ENCODE measurements around the gene ZNF121. TPM values are rescaled to one million over a fixed set of nuclear protein-coding genes. Genes with fewer than 3 reads are reported as not detected.
"Not testable (repeated sequence)": the region's sequence is repeated elsewhere in the genome, so short reads cannot be mapped to it uniquely, and the experiment has no call there.

Gene ZNF121
- total RNA-seq, 4 donors from 2014 or later = 27.4 to 39.8 (median 32.2) TPM

DNA sequence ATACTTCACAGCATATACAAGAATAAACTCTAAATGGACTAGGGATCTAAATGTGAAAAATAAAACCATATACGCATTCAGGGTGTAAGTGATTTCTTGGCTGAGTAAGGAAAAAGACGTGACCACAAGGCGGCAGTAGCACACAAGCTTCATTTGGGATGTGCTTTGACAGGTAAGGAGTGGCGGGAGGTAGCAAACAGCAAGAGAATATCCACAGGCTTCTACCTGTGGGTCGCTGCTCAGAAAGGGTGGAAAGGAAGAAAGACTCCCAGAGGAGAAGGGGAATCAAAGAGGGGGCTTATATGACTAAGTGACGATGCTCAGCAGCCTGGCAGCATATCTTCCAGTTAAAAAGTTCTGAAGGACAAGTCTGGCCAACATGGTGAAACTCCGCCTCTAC, 2.5 kb upstream of the ZNF121 start:
- 16 to 19% methylated on average over 7 of the region's 7 CpGs for WGBS, 2 donors
- peaks cover 0 to 22% (median 4%) of the 10 kb centered on the region in 4 donors for H3K4me1 ChIP-seq
- no peak overlapping the region for H3K27ac ChIP-seq
- no peak overlapping the region for H3K4me3 ChIP-seq
- TF ChIP-seq, protein P1, sequence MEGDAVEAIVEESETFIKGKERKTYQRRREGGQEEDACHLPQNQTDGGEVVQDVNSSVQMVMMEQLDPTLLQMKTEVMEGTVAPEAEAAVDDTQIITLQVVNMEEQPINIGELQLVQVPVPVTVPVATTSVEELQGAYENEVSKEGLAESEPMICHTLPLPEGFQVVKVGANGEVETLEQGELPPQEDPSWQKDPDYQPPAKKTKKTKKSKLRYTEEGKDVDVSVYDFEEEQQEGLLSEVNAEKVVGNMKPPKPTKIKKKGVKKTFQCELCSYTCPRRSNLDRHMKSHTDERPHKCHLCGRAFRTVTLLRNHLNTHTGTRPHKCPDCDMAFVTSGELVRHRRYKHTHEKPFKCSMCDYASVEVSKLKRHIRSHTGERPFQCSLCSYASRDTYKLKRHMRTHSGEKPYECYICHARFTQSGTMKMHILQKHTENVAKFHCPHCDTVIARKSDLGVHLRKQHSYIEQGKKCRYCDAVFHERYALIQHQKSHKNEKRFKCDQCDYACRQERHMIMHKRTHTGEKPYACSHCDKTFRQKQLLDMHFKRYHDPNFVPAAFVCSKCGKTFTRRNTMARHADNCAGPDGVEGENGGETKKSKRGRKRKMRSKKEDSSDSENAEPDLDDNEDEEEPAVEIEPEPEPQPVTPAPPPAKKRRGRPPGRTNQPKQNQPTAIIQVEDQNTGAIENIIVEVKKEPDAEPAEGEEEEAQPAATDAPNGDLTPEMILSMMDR (IDR thresholded peaks at IDR 0.05) = peak in 3 of 5 experiments; percentile 33 to 56 (median 40)
- no peak for TF ChIP-seq POLR2A (IDR thresholded peaks at IDR 0.05)
- no peaks in the 10 kb centered on the region for H3K27me3 ChIP-seq
- peaks cover 0 to 7% (median 0%) of the 10 kb centered on the region in 3 donors for H3K36me3 ChIP-seq
- H3K9me3 ChIP-seq = peaks cover 0 to 6% (median 0%) of the 10 kb centered on the region in 4 donors
- peak in 1 of 2 donors; percentile 66 for DNase-seq (ENCODE audit: low spot score in 2 of 2)

DNA sequence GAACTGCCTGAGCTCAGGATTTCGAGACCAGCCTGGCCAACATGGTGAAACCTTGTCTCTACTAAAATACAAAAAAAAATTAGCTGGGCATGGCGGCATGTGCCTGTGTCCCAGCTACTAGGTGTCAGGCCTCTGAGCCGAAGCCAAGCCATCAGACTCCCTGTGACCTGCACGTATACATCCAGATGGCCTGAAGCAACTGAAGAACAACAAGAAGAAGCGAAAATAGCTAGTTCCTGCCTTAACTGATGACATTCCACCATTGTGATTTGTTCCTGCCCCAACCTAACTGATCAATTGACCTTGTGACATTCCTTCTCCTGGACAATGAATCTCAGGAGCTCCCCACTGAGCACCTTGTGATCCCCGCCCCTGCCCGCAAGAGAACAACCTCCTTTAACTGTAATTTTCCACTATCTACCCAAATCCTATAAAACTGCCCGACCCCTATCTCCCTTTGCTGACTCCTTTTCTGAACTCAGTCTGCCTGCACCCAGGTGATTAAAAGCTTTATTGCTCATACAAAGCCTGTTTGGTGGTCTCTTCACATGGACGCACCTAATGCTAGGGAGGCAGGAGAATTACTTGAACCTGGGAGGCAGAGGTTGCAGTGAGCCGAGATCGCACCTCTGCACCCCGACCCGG, 2.1 kb downstream of the ZNF121 start:
- peaks cover 0 to 24% (median 4%) of the 10 kb centered on the region in 4 donors for H3K4me1 ChIP-seq
- WGBS, 2 donors = 91 to 95% methylated on average over 13 of the region's 13 CpGs

DNA sequence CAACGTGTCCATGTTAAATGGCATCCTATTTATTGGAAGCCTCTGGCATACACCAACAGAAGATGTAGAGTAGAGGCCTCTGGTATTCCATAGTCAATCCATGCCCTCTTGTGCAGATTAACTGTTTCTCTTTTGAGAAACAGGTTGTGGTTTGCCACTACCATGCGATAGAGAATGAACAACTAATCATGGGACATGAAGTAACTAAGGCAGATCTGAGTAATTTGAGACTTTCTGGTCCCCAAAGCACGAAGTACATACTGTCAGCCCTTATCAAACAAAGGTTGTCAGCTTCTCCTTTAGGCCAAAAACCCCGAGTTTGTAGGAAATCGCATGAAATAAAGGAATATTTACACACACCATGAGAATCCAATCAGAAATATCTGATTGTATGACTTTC, 3.6 kb downstream of the ZNF121 start:
- 89 to 90% methylated on average over 5 of the region's 5 CpGs for WGBS, 2 donors
- peaks cover 0 to 24% (median 4%) of the 10 kb centered on the region in 4 donors for H3K4me1 ChIP-seq
- H3K27ac ChIP-seq = no peak overlapping the region
- peaks cover 0 to 63% (median 0%) of the 10 kb centered on the region in 3 donors for H3K36me3 ChIP-seq
- H3K9me3 ChIP-seq = peaks cover 0 to 66% (median 24%) of the 10 kb centered on the region in 4 donors
- H3K4me3 ChIP-seq = no peak overlapping the region
- DNase-seq (ENCODE audit: low spot score in 2 of 2) = no peak
- no peaks in the 10 kb centered on the region for H3K27me3 ChIP-seq
- TF ChIP-seq, protein P1 (IDR thresholded peaks at IDR 0.05) = no peak
- no peak for TF ChIP-seq POLR2A (IDR thresholded peaks at IDR 0.05)
- no peak for TF ChIP-seq EP300 (IDR thresholded peaks at IDR 0.05)

More for the DNA sequence above, 2.1 kb downstream of the ZNF121 start:
- Histone ChIP-seq H3K9me3 (peaks cover 0 to 51% (median 15%) of the 10 kb centered on the region in 4 donors), H3K36me3 (peaks cover 0 to 53% (median 0%) of the 10 kb centered on the region in 3 donors)
- not testable (repeated sequence) for H3K27ac ChIP-seq; DNase-seq (ENCODE audit: low spot score in 2 of 2); H3K27me3 ChIP-seq; H3K4me3 ChIP-seq

DNA sequence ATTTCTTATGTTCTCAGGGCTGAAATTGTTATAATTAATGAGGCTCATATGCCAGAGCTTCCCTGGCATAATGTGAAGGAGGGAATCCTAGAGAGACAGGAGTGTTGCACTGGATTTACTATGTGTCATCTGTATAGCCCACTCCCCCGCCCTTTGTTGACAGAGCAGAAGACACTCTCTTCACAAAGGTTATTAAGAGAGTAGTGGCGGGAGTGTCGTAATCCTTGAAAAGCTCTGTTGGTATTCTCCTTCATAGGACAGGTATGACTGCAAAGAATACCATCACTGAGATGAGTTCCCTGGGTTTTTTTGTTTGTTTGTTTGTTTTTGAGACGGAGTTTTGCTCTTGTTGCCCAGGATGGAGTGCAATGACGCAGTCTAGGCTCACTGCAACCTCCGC, 14.0 kb downstream of the ZNF121 start:
- no peaks in the 10 kb centered on the region for H3K4me1 ChIP-seq
- no peak overlapping the region for H3K27ac ChIP-seq
- H3K36me3 ChIP-seq = peaks cover 13 to 99% (median 38%) of the 10 kb centered on the region in 3 donors
- no peaks in the 10 kb centered on the region for H3K27me3 ChIP-seq
- peaks cover 17 to 100% (median 69%) of the 10 kb centered on the region in 4 donors for H3K9me3 ChIP-seq
- no peak for TF ChIP-seq EP300 (IDR thresholded peaks at IDR 0.05)
- TF ChIP-seq POLR2A (IDR thresholded peaks at IDR 0.05) = no peak
- TF ChIP-seq, protein P1 (IDR thresholded peaks at IDR 0.05) = no peak
- WGBS, 2 donors = 97 to 98% methylated on average over 6 of the region's 6 CpGs
- no peak for DNase-seq (ENCODE audit: low spot score in 2 of 2)
- H3K4me3 ChIP-seq = no peak overlapping the region

DNA sequence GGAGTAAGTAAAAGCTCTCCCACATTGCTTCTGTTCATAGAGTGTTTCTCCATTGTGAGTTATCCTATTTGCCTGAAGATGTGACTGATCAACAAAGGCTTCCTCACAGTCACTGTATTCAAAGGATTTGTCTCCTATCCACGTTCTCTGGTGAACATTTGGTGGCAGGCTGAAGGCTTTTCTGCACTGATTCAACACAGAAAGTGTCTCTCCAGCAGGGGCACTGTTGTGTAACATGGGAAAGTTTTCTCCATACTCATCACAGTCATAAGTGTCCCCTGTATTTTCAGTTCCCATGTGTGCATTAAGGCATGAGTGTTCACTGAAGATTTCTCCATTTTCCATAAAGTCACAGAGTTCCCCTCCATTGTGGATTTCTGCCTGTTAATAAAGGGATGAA, 17.6 kb downstream of the ZNF121 start:
- H3K4me3 ChIP-seq = no peak overlapping the region
- H3K36me3 ChIP-seq = peaks cover 21 to 100% (median 49%) of the 10 kb centered on the region in 3 donors
- 92 to 95% methylated on average over 1 of the region's 1 CpG for WGBS, 2 donors

More for the DNA sequence above, 17.6 kb downstream of the ZNF121 start:
- Histone ChIP-seq H3K9me3 (peaks cover 13 to 100% (median 70%) of the 10 kb centered on the region in 4 donors), H3K27me3 (no peaks in the 10 kb centered on the region), H3K27ac (no peak overlapping the region), H3K4me1 (no peaks in the 10 kb centered on the region)
- DNase-seq (ENCODE audit: low spot score in 2 of 2) = no peak
- TF ChIP-seq, protein P1 (IDR thresholded peaks at IDR 0.05) = no peak
- TF ChIP-seq EP300 (IDR thresholded peaks at IDR 0.05) = no peak
- TF ChIP-seq POLR2A (IDR thresholded peaks at IDR 0.05) = no peak

All from tibial nerve (tissue), 4 donors.